ENCODE results near the gene FAM227B. TPM values are rescaled to one million over a fixed set of nuclear protein-coding genes. Genes with fewer than 3 reads are reported as not detected.
A peak's percentile ranks its signal among the peaks of the same experiment; 100 is the strongest.

FAM227B gene
- total RNA-seq, 1 donor: 5.6 TPM

DNA sequence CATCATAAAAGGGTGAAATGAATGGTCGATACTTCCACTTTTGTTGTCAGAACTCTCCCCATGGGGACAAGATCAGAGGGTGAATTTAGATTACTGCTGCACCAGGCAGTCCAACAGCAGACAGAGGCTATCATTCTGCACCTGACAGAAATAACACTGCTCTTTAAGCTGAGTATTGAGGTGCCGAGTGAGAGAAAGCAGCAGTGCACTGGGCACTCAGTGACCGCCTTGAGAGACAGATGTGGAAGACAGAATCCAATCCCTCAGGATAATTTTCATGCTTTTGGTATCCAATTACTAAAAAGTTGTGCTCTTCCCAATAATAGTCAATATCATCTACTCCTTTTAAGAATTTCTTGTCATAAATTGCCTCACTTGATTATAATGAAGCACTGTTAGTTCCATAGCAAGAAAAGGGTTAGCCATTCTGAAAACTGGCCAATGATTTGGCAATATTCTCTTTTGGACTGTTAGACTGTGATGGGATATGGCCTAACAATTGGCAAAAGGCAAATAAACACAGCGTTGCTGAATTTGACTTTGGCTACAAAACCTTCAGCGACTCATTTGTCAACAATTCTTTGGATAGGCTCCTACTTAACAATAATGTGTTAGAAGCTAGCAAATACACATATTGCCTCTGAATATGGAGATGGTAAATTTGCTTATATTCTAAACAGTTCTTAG lies 192.1 kb downstream of the FAM227B start:
- peak overlapping the region; percentile 74 for H3K4me3 ChIP-seq (ENCODE audit: low read depth, low read length)
- TF ChIP-seq, protein P1, sequence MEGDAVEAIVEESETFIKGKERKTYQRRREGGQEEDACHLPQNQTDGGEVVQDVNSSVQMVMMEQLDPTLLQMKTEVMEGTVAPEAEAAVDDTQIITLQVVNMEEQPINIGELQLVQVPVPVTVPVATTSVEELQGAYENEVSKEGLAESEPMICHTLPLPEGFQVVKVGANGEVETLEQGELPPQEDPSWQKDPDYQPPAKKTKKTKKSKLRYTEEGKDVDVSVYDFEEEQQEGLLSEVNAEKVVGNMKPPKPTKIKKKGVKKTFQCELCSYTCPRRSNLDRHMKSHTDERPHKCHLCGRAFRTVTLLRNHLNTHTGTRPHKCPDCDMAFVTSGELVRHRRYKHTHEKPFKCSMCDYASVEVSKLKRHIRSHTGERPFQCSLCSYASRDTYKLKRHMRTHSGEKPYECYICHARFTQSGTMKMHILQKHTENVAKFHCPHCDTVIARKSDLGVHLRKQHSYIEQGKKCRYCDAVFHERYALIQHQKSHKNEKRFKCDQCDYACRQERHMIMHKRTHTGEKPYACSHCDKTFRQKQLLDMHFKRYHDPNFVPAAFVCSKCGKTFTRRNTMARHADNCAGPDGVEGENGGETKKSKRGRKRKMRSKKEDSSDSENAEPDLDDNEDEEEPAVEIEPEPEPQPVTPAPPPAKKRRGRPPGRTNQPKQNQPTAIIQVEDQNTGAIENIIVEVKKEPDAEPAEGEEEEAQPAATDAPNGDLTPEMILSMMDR (IDR thresholded peaks at IDR 0.05; ENCODE audit: insufficient read depth, low read length): no peak
- DNase-seq (ENCODE audit: low read depth): peak; percentile 86

DNA sequence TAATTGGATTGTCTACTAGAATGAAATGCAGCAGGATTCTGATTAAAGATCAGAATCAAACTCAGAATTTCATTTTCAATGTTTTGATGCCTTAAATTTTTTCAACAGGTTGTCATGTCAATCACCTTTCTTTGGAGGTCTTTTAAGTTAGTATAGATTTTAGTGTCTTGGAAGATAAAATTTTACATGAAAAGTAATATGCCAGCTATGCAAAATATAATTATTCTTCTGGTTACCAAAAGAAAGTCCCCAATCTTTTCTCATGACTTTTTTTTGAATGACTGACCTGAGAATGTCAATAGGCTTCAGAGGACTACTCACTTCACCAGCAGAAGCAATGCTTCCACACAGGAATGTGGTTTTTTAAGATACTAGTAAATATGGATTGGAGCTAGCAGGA lies 193.2 kb downstream of the FAM227B start:
- peak overlapping the region; percentile 74 for H3K4me3 ChIP-seq (ENCODE audit: low read depth, low read length)
- no peak for DNase-seq (ENCODE audit: low read depth)
- TF ChIP-seq, protein P1 (IDR thresholded peaks at IDR 0.05; ENCODE audit: insufficient read depth, low read length): no peak

DNA sequence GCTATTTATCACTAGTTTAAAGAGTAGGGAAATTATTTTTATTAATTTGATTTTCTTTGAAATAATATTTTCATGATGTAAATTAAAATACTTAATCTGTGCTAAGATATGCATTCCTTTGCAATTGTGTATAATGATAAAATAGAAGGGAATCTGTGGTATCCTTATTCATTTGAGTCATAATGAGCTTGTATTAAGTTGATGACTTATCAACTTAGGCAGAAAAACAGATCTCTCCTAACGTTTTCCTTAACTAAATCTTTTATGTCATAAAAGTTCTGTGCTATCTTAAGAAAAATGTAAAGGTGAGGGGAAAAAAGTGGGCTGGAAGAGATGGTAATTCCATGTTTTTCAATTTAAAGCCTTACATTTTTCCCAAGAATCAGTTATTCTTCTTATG lies 195.7 kb downstream of the FAM227B start:
- no peak for DNase-seq (ENCODE audit: low read depth)
- peak overlapping the region; percentile 74 for H3K4me3 ChIP-seq (ENCODE audit: low read depth, low read length)
- TF ChIP-seq, protein P1 (IDR thresholded peaks at IDR 0.05; ENCODE audit: insufficient read depth, low read length): no peak

DNA sequence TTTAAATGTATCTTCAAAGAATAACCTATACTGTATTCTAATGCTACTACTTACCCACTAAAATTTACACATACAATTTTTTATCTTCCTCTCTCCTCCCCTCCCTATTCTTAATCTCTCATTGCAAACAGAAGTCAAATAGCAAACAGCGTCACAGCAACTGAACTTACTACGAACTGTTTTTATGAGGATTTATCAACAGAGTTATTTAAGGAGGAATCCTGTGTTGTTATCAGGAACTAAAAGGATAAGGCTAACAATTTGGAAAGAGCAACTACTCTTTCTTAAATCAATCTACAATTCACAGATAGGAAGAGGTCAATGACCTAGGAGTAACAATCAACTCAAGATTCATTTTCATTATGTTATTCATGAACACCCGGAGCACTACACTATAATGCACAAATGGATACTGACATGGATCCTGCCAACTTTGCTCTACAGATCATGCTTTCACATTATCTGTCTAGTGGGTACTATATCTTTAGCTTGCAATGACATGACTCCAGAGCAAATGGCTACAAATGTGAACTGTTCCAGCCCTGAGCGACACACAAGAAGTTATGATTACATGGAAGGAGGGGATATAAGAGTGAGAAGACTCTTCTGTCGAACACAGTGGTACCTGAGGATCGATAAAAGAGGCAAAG lies 196.6 kb downstream of the FAM227B start:
- DNase-seq (ENCODE audit: low read depth): peak; percentile 62
- TF ChIP-seq, protein P1 (IDR thresholded peaks at IDR 0.05; ENCODE audit: insufficient read depth, low read length): no peak
- peak overlapping the region; percentile 74 for H3K4me3 ChIP-seq (ENCODE audit: low read depth, low read length)

DNA sequence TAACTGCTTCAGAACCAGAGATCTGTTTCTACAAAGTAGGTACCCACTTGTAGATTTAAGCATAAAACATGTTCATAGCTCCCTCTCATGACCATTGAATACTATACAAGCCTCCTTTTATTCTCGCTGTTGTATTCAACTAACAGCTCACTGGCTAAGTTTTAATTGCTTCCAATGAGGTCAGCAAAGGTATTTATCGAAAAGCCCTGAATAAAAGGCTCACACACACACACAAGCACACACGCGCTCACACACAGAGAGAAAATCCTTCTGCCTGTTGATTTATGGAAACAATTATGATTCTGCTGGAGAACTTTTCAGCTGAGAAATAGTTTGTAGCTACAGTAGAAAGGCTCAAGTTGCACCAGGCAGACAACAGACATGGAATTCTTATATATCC lies 197.6 kb downstream of the FAM227B start, which contains the start of gene FGF7:
FGF7 (plus strand) TSS at position 222 of the 400 bp plus-strand sequence. CDS start 1,056 bp downstream, outside the sequence.
- peak; percentile 94 for DNase-seq (ENCODE audit: low read depth)
- H3K4me3 ChIP-seq (ENCODE audit: low read depth, low read length): peak within 1 kb of the TSS; percentile 74
- TF ChIP-seq, protein P1 (IDR thresholded peaks at IDR 0.05; ENCODE audit: insufficient read depth, low read length): peak; percentile 29

DNA sequence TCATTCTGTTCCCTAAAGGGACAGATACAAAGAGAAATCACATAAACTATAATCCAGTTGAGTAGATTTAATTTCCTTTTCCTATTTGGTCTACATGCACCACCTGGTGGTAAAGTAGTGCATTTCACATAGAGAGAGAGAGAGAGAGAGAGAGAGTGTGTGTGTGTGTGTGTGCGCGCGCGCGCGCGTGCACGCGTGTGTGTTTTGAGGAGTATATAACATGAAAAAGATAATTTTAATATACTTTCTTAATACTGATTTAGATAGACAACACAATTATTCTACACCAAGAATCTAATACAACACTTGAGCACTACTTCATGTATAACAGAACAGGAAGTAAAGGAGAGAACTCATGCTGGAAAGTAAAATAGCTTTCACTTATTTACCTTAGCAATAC lies 198.6 kb downstream of the FAM227B start:
- TF ChIP-seq, protein P1 (IDR thresholded peaks at IDR 0.05; ENCODE audit: insufficient read depth, low read length): peak; percentile 82
- no peak overlapping the region for H3K4me3 ChIP-seq (ENCODE audit: low read depth, low read length)
- DNase-seq (ENCODE audit: low read depth): peak; percentile 86

Measured in fibroblast of the aortic adventitia (primary cell).